ENCODE measurements around the gene LCP2.
"Not testable (repeated sequence)": the region's sequence is repeated elsewhere in the genome, so short reads cannot be mapped to it uniquely, and the experiment has no call there.

The LCP2 gene

DNA sequence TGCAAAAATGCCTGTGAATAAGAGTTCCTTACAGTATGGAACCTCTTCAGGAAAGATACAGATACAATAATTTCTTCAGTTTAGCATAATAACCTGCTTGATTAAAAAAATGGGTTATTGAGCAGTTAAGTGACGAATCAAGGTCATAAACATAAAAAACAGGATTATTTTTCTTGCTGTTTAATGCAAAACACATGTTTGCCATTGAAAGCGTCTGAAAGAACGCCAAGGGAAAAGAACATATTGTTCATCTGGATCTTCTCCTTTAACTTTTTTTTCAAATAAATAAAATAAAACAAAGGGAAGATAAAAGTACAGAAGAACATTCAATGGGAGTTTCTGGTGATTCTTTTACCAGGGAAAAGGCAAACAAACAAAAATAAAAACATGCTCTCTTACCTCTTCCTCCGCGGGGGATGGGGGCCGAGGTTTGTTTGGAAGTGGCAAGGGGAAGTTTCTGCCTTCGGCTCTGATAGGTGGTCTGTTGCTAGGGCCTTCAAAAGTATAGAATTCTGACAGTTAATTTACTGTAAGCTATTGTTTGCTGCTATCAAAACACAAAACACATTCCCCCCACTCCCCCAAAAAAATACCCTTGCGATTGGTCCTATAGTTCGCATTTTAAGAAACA lies 44.7 kb downstream of the LCP2 start:
- Mint-ChIP-seq H3K36me3 (ENCODE audit: low read depth) (no peaks in the 10 kb centered on the region), H3K27ac (no peak overlapping the region), H3K9me3 (no peaks in the 10 kb centered on the region), H3K4me3 (no peak overlapping the region), H3K27me3 (ENCODE audit: low read depth) (peaks cover 31% of the 10 kb centered on the region), H3K4me1 (peaks cover 33% of the 10 kb centered on the region)
- no peak for TF ChIP-seq CTCF (IDR thresholded peaks at IDR 0.05; ENCODE audit: unreplicated experiment in 3 of 3)

DNA sequence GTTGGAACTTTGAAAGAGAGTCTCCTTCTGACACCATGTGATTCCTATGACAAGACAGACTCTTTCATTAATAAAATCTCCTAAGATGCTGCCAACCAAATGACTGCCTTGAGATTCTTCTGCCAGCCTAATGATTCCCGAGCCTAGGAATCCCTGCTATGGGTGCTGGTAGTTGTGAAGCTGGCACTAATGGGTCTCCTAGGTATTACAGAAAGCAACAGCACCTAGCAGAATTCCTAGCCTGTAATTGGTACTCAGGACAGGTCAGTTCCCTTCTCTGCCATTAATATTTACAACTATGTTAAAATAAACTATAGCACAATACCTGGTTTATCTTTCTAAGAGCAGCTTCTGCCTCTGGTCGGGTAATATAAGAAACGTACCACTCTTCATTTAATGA lies 45.5 kb downstream of the LCP2 start:
- no peaks in the 10 kb centered on the region for H3K9me3 Mint-ChIP-seq
- H3K27ac Mint-ChIP-seq, result no peak overlapping the region
- H3K36me3 Mint-ChIP-seq (ENCODE audit: low read depth), result no peaks in the 10 kb centered on the region
- H3K27me3 Mint-ChIP-seq (ENCODE audit: low read depth), result peaks cover 30% of the 10 kb centered on the region
- H3K4me3 Mint-ChIP-seq, result no peak overlapping the region
- peaks cover 33% of the 10 kb centered on the region for H3K4me1 Mint-ChIP-seq
- no peak for TF ChIP-seq CTCF (IDR thresholded peaks at IDR 0.05; ENCODE audit: unreplicated experiment in 3 of 3)

DNA sequence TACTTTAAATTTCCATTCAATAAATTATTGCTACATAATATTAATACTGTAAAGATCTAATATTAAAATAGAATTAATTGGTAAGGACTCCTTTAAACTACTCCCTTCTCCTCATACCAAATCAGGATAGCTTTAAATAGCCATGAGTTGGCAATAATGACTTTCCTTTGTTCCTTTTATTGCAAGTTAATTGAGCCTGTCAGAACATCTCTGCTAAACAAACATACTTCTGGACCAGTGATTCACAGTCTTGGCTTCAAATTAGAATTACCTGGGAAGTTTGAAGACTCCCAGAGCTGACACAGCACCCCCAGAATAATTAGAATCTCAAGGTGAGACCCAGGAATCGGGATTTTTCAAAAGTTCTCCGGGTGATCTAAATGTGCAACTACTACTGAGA lies 46.1 kb downstream of the LCP2 start:
- Mint-ChIP-seq H3K4me1 (peaks cover 27% of the 10 kb centered on the region), H3K27me3 (ENCODE audit: low read depth) (peaks cover 25% of the 10 kb centered on the region), H3K36me3 (ENCODE audit: low read depth) (no peaks in the 10 kb centered on the region), H3K4me3 (no peak overlapping the region), H3K27ac (no peak overlapping the region), H3K9me3 (no peaks in the 10 kb centered on the region)
- TF ChIP-seq CTCF (IDR thresholded peaks at IDR 0.05; ENCODE audit: unreplicated experiment in 3 of 3), result no peak

GRCh38 chr5:170250810-170251317 lies 46.7 kb downstream of the LCP2 start:
- Mint-ChIP-seq H3K27ac (no peak overlapping the region), H3K27me3 (ENCODE audit: low read depth) (peaks cover 22% of the 10 kb centered on the region), H3K4me3 (no peak overlapping the region), H3K9me3 (peaks cover under 1% of the 10 kb centered on the region), H3K36me3 (ENCODE audit: low read depth) (peaks cover 1% of the 10 kb centered on the region), H3K4me1 (peaks cover 21% of the 10 kb centered on the region)
- no peak for TF ChIP-seq CTCF (IDR thresholded peaks at IDR 0.05; ENCODE audit: unreplicated experiment in 3 of 3)

DNA sequence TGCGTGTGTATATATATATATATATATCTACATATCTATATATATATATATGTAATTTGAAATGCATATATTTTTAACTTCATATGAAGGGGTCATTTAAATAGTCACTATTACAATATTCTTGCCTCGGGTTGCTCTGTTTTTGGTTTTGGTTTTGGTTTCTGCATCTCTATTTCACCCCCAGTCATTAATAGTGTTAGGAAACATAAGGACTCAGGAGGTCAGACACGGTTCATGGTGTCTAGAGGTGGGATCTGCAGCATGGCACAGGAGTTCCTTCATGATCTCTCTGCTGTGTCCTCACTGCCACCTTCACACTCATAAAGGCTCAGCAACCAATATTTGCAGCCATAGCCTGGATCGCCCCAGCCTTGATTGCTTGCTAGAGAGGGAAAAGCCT lies 48.2 kb downstream of the LCP2 start:
- Mint-ChIP-seq H3K4me3 (no peak overlapping the region), H3K27ac (no peak overlapping the region), H3K4me1 (peaks cover 21% of the 10 kb centered on the region), H3K36me3 (ENCODE audit: low read depth) (peaks cover 4% of the 10 kb centered on the region), H3K27me3 (ENCODE audit: low read depth) (peaks cover 17% of the 10 kb centered on the region), H3K9me3 (peaks cover 4% of the 10 kb centered on the region)
- no peak for TF ChIP-seq CTCF (IDR thresholded peaks at IDR 0.05; ENCODE audit: unreplicated experiment in 3 of 3)

- not testable (repeated sequence) for H3K4me3 Mint-ChIP-seq; H3K36me3 Mint-ChIP-seq (ENCODE audit: low read depth); H3K9me3 Mint-ChIP-seq; H3K27ac Mint-ChIP-seq
- H3K27me3 Mint-ChIP-seq (ENCODE audit: low read depth), result peaks cover 12% of the 10 kb centered on the region
- peaks cover 21% of the 10 kb centered on the region for H3K4me1 Mint-ChIP-seq
Measured at GRCh38 chr5:170248931-170249227, 48.7 kb downstream of the LCP2 start.
